CD1c-positive myeloid dendritic cell (primary cell): ENCODE results near the gene THBS1.

Experiments used
- DNase-seq: peaks from one replicate; pipeline ENCODE4 v3.0.0-alpha.2; 2016; ENCODE audit errors: extremely low spot score

THBS1 gene

GRCh38 chr15:39588531-39589192, 7.8 kb downstream of the THBS1 start:
- no peak for DNase-seq

GRCh38 chr15:39589193-39589814, 8.4 kb downstream of the THBS1 start:
- DNase-seq = no peak

GRCh38 chr15:39589815-39590644, 9.2 kb downstream of the THBS1 start:
- no peak for DNase-seq

- DNase-seq = no peak
Measured at GRCh38 chr15:39591141-39591895, 10.4 kb downstream of the THBS1 start.

GRCh38 chr15:39591896-39592315, 11.0 kb downstream of the THBS1 start:
- no peak for DNase-seq

- DNase-seq = no peak
Measured at GRCh38 chr15:39592500-39592899, 11.6 kb downstream of the THBS1 start.

- DNase-seq = no peak
Measured at GRCh38 chr15:39593071-39593655, 12.3 kb downstream of the THBS1 start.

- no peak for DNase-seq
Measured at GRCh38 chr15:39593656-39594445, 13.0 kb downstream of the THBS1 start.

GRCh38 chr15:39594446-39595337, 13.8 kb downstream of the THBS1 start:
- no peak for DNase-seq

GRCh38 chr15:39595338-39596221, 14.7 kb downstream of the THBS1 start:
- no peak for DNase-seq

GRCh38 chr15:39596358-39597051, 15.6 kb downstream of the THBS1 start:
- DNase-seq = no peak

- no peak for DNase-seq
Measured at GRCh38 chr15:39597336-39597735, 16.5 kb downstream of the THBS1 start.

- no peak for DNase-seq
Measured at GRCh38 chr15:39597751-39598185, 16.9 kb downstream of the THBS1 start.

- no peak for DNase-seq
Measured at GRCh38 chr15:39598186-39598850, 17.4 kb downstream of the THBS1 start.

- DNase-seq = no peak
Measured at GRCh38 chr15:39598958-39599845, 18.3 kb downstream of the THBS1 start.

GRCh38 chr15:39599871-39600270, 19.0 kb downstream of the THBS1 start:
- DNase-seq = no peak

GRCh38 chr15:39602143-39602542, 21.3 kb downstream of the THBS1 start:
- no peak for DNase-seq
